DMS114 treated with DMSO at 0.1 percent for 48 hours (cell line): ENCODE measurements around the gene TUG1.

Experiments
- DNase-seq: peaks from one replicate; lab custom pipeline; 2025; ENCODE audit not compliant: unreplicated experiment; lab: John Stamatoyannopoulos, UW

The TUG1 gene

GRCh38 chr22:30947173-30947815, 21.8 kb upstream of the TUG1 start:
- DNase-seq: no peak

- peak; percentile 44 for DNase-seq
Measured at GRCh38 chr22:30947816-30948454, 21.1 kb upstream of the TUG1 start.

GRCh38 chr22:30948930-30949342, 20.1 kb upstream of the TUG1 start:
- DNase-seq: no peak

- no peak for DNase-seq
Measured at GRCh38 chr22:30949934-30950660, 19.0 kb upstream of the TUG1 start.

- DNase-seq: no peak
Measured at GRCh38 chr22:30953206-30953605, 15.9 kb upstream of the TUG1 start.

- no peak for DNase-seq
Measured at GRCh38 chr22:30955153-30955552, 13.9 kb upstream of the TUG1 start.

- no peak for DNase-seq
Measured at GRCh38 chr22:30964858-30965257, 4.2 kb upstream of the TUG1 start.

- DNase-seq: no peak
Measured at GRCh38 chr22:30968015-30968923, 796 bp upstream of the TUG1 start, which contains the start of gene MORC2. Gene MORC2, minus strand, starts transcription at chr22:30968774. Its CDS starts 885 bp downstream, at chr22:30967889.

- DNase-seq: no peak
Measured at GRCh38 chr22:30969532-30970355, 679 bp downstream of the TUG1 start.

GRCh38 chr22:30970356-30970746, 1.3 kb downstream of the TUG1 start:
- no peak for DNase-seq

GRCh38 chr22:30978304-30978962, 9.4 kb downstream of the TUG1 start:
- DNase-seq: no peak

- no peak for DNase-seq
Measured at GRCh38 chr22:30979932-30980331, 10.9 kb downstream of the TUG1 start.

- DNase-seq: no peak
Measured at GRCh38 chr22:30982512-30982911, 13.4 kb downstream of the TUG1 start.

- DNase-seq: no peak
Measured at GRCh38 chr22:30984317-30984716, 15.3 kb downstream of the TUG1 start.

- no peak for DNase-seq
Measured at GRCh38 chr22:30985561-30986208, 16.6 kb downstream of the TUG1 start.

- DNase-seq: no peak
Measured at GRCh38 chr22:30989474-30989873, 20.4 kb downstream of the TUG1 start.

GRCh38 chr22:30990690-30991089, 21.6 kb downstream of the TUG1 start:
- DNase-seq: no peak

GRCh38 chr22:30992565-30992964, 23.5 kb downstream of the TUG1 start:
- DNase-seq: no peak

GRCh38 chr22:30994960-30995359, 25.9 kb downstream of the TUG1 start:
- DNase-seq: no peak
